ENCODE measurements around the gene ATL2. TPM values are rescaled to one million over a fixed set of nuclear protein-coding genes. Genes with fewer than 3 reads are reported as not detected.
"Not testable (repeated sequence)": the region's sequence is repeated elsewhere in the genome, so short reads cannot be mapped to it uniquely, and the experiment has no call there.

The ATL2 gene
- total RNA-seq, 1 donor from 2014 or later: 45.8 TPM

- Mint-ChIP-seq H3K27me3 (ENCODE audit: unreplicated experiment) (no peaks in the 10 kb centered on the region), H3K4me1 (ENCODE audit: unreplicated experiment) (peaks cover 13% of the 10 kb centered on the region), H3K9me3 (ENCODE audit: unreplicated experiment) (no peaks in the 10 kb centered on the region), H3K4me3 (ENCODE audit: unreplicated experiment) (no peak overlapping the region), H3K27ac (ENCODE audit: unreplicated experiment) (no peak overlapping the region), H3K36me3 (ENCODE audit: unreplicated experiment) (peaks cover 4% of the 10 kb centered on the region)
- TF ChIP-seq CTCF (IDR thresholded peaks at IDR 0.05): no peak
- no peak for DNase-seq (ENCODE audit: extremely low spot score, unreplicated experiment)
These were observed 116.6 kb downstream of the ATL2 start for GRCh38 chr2:38260469-38260868.

DNA sequence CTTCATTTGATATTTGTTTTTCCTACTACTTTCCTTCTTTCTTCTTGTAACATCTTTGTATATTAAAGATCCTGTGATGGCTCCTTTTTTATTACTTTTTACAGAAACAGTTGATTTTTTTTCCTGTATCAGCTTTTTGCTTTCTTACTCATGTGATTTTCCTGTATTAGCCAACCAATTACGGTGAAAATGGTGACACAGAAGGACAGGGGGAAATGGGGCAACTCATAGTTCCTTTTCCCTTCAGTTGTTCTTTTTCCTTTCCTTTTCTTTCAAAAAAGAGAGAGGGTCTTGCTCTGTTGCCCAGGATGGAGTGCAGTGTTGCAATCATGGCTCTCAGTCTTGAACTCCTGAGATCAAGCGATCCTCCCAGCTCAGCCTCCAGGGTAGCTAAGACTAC lies 117.8 kb downstream of the ATL2 start:
- Mint-ChIP-seq H3K27me3 (ENCODE audit: unreplicated experiment) (no peaks in the 10 kb centered on the region), H3K4me1 (ENCODE audit: unreplicated experiment) (peaks cover 8% of the 10 kb centered on the region), H3K36me3 (ENCODE audit: unreplicated experiment) (peaks cover 4% of the 10 kb centered on the region), H3K27ac (ENCODE audit: unreplicated experiment) (no peak overlapping the region), H3K4me3 (ENCODE audit: unreplicated experiment) (no peak overlapping the region), H3K9me3 (ENCODE audit: unreplicated experiment) (no peaks in the 10 kb centered on the region)
- DNase-seq (ENCODE audit: extremely low spot score, unreplicated experiment): no peak
- TF ChIP-seq CTCF (IDR thresholded peaks at IDR 0.05): no peak

DNA sequence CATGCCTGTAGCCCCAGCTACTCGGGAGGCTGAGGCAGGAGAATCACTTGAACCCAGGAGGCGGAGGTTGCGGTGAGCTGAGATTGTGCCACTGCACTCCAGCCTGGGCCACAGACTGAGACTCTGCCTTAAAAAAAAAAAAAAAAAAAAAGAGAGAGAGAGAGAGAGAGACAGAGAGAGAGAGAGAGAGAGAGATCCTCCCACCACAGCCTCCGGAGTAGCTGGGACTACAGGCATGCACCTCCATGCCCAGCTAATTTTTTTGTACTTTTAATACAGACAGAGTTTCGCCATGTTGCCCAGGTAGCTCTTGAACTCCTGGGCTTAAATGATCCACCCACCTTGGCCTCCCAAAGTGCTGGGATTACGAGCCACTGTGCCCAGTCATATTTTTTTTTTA lies 119.4 kb downstream of the ATL2 start:
- not testable (repeated sequence) for H3K27me3 Mint-ChIP-seq (ENCODE audit: unreplicated experiment); H3K9me3 Mint-ChIP-seq (ENCODE audit: unreplicated experiment); H3K4me1 Mint-ChIP-seq (ENCODE audit: unreplicated experiment); H3K36me3 Mint-ChIP-seq (ENCODE audit: unreplicated experiment); H3K27ac Mint-ChIP-seq (ENCODE audit: unreplicated experiment); DNase-seq (ENCODE audit: extremely low spot score, unreplicated experiment); H3K4me3 Mint-ChIP-seq (ENCODE audit: unreplicated experiment)

- Mint-ChIP-seq H3K4me3 (ENCODE audit: unreplicated experiment) (no peak overlapping the region), H3K4me1 (ENCODE audit: unreplicated experiment) (peaks cover 7% of the 10 kb centered on the region), H3K27me3 (ENCODE audit: unreplicated experiment) (no peaks in the 10 kb centered on the region), H3K36me3 (ENCODE audit: unreplicated experiment) (no peaks in the 10 kb centered on the region), H3K9me3 (ENCODE audit: unreplicated experiment) (no peaks in the 10 kb centered on the region), H3K27ac (ENCODE audit: unreplicated experiment) (no peak overlapping the region)
- DNase-seq (ENCODE audit: extremely low spot score, unreplicated experiment): no peak
- TF ChIP-seq CTCF (IDR thresholded peaks at IDR 0.05): no peak
These were observed 120.5 kb downstream of the ATL2 start for GRCh38 chr2:38256610-38257009.

GRCh38 chr2:38255211-38255610 lies 121.9 kb downstream of the ATL2 start:
- no peak overlapping the region for H3K4me3 Mint-ChIP-seq (ENCODE audit: unreplicated experiment)
- no peaks in the 10 kb centered on the region for H3K27me3 Mint-ChIP-seq (ENCODE audit: unreplicated experiment)
- peaks cover 7% of the 10 kb centered on the region for H3K4me1 Mint-ChIP-seq (ENCODE audit: unreplicated experiment)
- no peak overlapping the region for H3K27ac Mint-ChIP-seq (ENCODE audit: unreplicated experiment)
- no peak for DNase-seq (ENCODE audit: extremely low spot score, unreplicated experiment)
- no peak for TF ChIP-seq CTCF (IDR thresholded peaks at IDR 0.05)
- H3K36me3 Mint-ChIP-seq (ENCODE audit: unreplicated experiment): no peaks in the 10 kb centered on the region
- no peaks in the 10 kb centered on the region for H3K9me3 Mint-ChIP-seq (ENCODE audit: unreplicated experiment)

DNA sequence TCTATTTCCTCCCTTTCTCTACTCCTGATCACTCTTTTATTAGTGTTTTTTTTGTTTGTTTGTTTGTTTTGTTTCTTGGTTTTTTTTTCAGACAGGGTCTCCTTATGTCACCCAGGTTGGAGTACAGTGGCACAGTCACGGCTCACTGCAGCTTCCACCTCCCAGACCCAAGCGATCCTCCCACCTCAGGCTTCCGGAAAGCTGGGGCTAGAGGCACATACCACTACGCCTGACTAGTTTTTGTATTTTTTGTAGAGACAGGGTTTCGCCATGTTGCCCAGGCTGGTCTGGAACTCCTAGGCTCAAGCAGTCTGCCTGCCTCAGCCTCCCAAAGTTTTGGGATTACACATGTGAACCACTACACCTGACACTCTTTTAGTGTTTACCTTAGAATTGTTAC lies 122.3 kb downstream of the ATL2 start:
- DNase-seq (ENCODE audit: extremely low spot score, unreplicated experiment): no peak
- no peaks in the 10 kb centered on the region for H3K36me3 Mint-ChIP-seq (ENCODE audit: unreplicated experiment)
- peaks cover 4% of the 10 kb centered on the region for H3K9me3 Mint-ChIP-seq (ENCODE audit: unreplicated experiment)
- H3K27ac Mint-ChIP-seq (ENCODE audit: unreplicated experiment): no peak overlapping the region
- no peak for TF ChIP-seq CTCF (IDR thresholded peaks at IDR 0.05)
- H3K4me3 Mint-ChIP-seq (ENCODE audit: unreplicated experiment): no peak overlapping the region
- H3K27me3 Mint-ChIP-seq (ENCODE audit: unreplicated experiment): no peaks in the 10 kb centered on the region
- H3K4me1 Mint-ChIP-seq (ENCODE audit: unreplicated experiment): peaks cover 7% of the 10 kb centered on the region

Measured in osteocyte (in vitro differentiated cells).